Stimulated activated CD4-positive, alpha-beta T cell treated with anti-CD3 and anti-CD28 coated beads, Interleukin-12 subunit alpha, Interleukin-12 subunit beta, amount 100 ng/mL, for 48 hours (primary cell): Measurements from ENCODE around the gene STAT3.
"Not testable (repeated sequence)": the region's sequence is repeated elsewhere in the genome, so short reads cannot be mapped to it uniquely, and the experiment has no call there.

Source experiments
- DNase-seq, 3 donors: peaks; one replicate each; pipeline ENCODE4 v3.0.0-alpha.2; 2020; ENCODE audit warnings: low read depth in 2 of 3, low spot score in 1 of 3

Gene STAT3

GRCh38 chr17:42409523-42410318 is 21.5 kb upstream of the STAT3 start:
- no peak for DNase-seq

GRCh38 chr17:42408061-42408460 is 19.8 kb upstream of the STAT3 start:
- no peak for DNase-seq

- peak in 2 of 3 donors; percentile 27 to 45 for DNase-seq
Observed at GRCh38 chr17:42407289-42407836, 19.1 kb upstream of the STAT3 start.

- DNase-seq, result no peak
Observed at GRCh38 chr17:42406615-42407288, 18.5 kb upstream of the STAT3 start.

- DNase-seq, result peak; percentile 70 to 92 (median 73)
Observed at GRCh38 chr17:42405963-42406495, 17.8 kb upstream of the STAT3 start.

GRCh38 chr17:42405076-42405475 is 16.8 kb upstream of the STAT3 start:
- no peak for DNase-seq

GRCh38 chr17:42404326-42405055 is 16.2 kb upstream of the STAT3 start:
- DNase-seq, result no peak

- DNase-seq, result peak in 2 of 3 donors; percentile 32 to 53
Observed at GRCh38 chr17:42403150-42403549, 14.9 kb upstream of the STAT3 start.

- DNase-seq, result no peak
Observed at GRCh38 chr17:42402117-42402516, 13.9 kb upstream of the STAT3 start.

- not testable (repeated sequence) for DNase-seq
Observed at GRCh38 chr17:42400844-42401375, 12.7 kb upstream of the STAT3 start.

- no peak for DNase-seq
Observed at GRCh38 chr17:42399948-42400843, 12.0 kb upstream of the STAT3 start.

- no peak for DNase-seq
Observed at GRCh38 chr17:42399121-42399520, 10.9 kb upstream of the STAT3 start.

- not testable (repeated sequence) for DNase-seq
Observed at GRCh38 chr17:42395601-42396000, 7.4 kb upstream of the STAT3 start.

GRCh38 chr17:42394838-42395237 is 6.6 kb upstream of the STAT3 start:
- DNase-seq, result no peak

- no peak for DNase-seq
Observed at GRCh38 chr17:42392692-42393415, 4.6 kb upstream of the STAT3 start.

- DNase-seq, result not testable (repeated sequence)
Observed at GRCh38 chr17:42391439-42391838, 3.2 kb upstream of the STAT3 start.

- no peak for DNase-seq
Observed at GRCh38 chr17:42389899-42390298, 1.7 kb upstream of the STAT3 start.

GRCh38 chr17:42389135-42389417 is 834 bp upstream of the STAT3 start:
- DNase-seq, result peak in 1 of 3 donors; percentile 76

- DNase-seq, result peak in 1 of 3 donors; percentile 24
Observed at GRCh38 chr17:42387661-42388380, 421 bp downstream of the STAT3 start.
